GM18909 (cell line): ENCODE measurements around the gene UBLCP1.
"Not testable (repeated sequence)": the region's sequence is repeated elsewhere in the genome, so short reads cannot be mapped to it uniquely, and the experiment has no call there.

Source experiments
- ATAC-seq: cut with Tn5 transposase; IDR thresholded peaks from one replicate; pipeline ENCODE4 v1.9.1; 2021; ENCODE audit warnings: mild to moderate bottlenecking; ENCODE audit not compliant: unreplicated experiment, poor library complexity

UBLCP1 gene

DNA sequence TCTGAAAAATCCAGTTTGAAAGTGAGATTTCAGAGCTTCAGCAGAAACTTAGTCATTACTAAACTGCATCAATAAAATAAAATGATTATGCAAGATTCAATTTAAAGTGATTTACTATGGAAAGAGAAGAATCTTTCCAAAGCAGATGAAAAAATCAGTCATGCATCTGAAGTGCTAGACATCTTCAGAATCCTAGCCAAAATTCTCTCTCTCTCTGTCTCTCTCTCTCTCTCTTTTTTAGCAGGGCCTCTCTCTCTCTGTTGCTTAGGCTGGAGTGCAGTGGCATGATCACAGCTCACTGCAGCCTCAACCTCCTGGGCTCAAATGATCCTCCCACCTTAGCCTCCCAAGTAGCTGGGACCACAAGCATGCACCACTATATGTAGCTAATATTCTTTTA, 18.2 kb upstream of the UBLCP1 start:
- no peak for ATAC-seq

DNA sequence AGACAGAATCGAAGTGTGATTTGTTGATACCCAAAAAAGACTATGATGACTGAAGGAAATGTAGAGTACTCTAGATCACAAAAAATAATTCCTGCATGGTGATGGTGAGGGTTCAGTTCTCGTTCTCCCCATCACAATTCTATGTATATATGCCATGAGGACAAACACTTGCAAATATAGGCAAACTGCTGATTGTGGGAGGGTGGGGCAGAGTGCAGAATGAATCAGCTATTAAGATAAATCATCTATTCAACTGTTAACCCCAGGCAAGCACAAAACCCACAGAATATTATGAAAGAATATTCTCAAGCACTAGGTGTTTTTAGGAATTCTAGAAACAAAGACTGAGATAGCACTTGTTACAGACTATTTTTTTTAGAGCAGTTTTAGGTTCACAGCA, 13.9 kb upstream of the UBLCP1 start:
- ATAC-seq: no peak

DNA sequence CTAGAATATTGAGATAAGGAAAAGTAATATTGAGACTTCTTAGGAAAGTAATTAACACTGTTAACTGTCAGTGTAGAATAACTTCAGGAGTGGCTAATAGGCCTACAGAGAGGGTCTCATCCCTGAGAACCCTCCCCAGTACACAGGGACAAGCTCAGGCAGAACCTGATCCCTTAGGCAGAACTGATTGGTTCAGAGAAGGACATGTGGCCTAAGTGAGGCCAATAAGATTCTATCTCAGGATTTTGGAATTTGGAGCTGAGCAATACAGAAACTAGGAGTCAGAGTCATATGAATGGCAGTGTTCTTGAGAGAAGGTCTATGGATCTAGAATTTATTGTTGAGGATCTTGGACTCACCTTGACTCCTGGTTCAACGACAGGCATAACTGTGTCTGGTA, 10.9 kb upstream of the UBLCP1 start:
- no peak for ATAC-seq

DNA sequence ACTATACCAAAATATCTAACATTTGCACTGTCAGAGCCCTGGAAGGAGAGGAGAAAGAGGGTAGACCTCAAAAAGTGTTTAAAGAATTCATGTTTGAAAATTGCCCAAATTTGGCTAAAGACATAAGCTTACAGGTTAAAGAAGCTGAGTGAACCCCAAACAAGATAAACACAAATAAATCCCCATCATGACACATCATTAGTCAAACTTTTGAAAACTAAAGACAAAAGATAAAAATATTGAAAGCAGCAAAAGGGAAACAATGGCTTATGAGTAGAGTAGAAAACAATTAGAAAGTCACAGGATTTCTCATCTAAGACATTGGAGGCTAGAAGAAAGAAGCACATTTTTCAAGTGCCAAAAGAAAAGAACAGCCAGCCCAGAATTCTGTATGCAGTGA, 6.1 kb upstream of the UBLCP1 start:
- ATAC-seq: no peak

DNA sequence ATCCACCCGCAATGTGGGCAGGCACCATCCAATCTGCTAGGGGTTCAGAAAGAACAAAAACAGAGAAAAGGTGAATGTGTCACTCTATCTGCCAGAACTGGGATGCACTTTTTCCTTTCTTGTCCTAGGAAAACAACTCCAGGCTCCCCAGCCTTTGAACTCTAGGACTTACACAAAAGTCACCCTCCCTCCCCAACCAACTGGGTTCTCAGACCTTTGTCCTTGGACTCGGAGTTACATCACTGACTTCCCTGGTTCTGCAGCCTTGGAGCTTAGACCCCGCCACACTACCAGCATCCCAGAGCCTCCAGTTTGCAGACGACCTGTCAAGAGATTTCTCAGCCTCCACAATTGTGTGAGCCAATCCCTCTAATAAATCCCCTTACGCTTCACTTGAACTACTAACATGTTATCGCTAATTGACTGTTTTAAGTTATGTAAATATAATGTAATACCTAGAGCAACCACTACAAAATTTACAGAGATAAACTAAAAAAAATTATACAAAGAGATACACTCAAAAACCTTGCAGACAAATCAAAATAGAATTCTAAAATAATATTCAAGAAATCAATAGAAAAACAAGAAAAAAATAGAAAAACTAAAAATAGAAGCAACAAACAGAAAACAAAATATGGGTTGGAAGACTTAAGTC, 5.3 kb upstream of the UBLCP1 start:
- no peak for ATAC-seq

DNA sequence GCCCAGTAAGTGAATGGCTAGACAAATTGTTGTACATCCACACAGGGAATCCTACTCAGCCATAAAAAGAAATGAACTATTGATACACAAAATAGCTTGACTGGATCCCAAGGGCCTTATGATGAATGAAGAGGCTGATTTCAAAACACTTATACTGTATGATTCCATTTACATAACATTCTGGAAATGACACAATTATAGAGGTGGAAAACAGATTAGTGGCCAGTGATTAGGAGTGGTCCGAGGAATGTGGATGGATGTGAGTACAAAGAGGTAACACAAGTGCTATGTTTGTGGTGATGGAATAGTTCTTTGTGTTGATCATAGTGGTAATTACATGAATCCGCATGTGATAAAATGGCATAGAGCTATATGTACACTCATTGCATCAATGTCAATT, 4.7 kb upstream of the UBLCP1 start:
- no peak for ATAC-seq

DNA sequence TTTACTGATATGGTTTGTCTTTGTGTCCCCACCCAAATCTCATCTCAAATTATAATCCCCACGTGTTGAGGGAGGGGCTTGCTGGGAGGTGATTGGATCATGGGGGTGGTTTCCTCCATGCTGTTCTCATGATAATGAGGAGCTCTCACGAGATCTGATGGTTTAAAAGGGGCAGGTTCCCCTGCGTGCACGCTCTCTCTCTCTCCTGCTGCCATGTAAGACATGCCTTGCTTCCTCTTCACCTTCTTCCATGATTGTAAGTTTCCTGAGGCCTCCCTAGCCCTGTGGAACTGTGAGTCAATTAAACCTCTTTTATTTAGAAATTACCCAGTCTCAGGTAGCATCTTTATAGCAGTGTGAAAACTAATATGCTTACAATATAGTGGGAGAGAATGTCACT, 2.9 kb upstream of the UBLCP1 start:
- ATAC-seq: not testable (repeated sequence)

DNA sequence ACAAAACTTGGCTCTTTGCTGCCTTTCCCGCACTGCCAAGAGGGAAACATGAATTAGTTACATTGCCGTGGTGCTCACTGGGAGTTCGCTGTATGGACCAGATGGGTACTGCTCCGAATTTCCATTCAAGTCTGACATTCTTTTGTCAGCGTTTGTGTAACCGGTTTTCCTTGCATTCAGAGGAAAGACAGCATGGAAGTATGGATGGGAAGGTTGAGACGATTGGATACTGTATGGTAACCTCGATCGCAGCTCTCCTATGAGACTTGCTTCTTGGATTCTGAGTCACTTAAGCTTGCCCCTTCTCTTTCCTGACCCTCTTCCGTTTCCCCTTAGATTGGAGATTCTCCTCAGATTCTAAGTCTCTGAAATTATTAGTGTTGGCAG, 625 bp upstream of the UBLCP1 start:
- ATAC-seq: peak; percentile 8

DNA sequence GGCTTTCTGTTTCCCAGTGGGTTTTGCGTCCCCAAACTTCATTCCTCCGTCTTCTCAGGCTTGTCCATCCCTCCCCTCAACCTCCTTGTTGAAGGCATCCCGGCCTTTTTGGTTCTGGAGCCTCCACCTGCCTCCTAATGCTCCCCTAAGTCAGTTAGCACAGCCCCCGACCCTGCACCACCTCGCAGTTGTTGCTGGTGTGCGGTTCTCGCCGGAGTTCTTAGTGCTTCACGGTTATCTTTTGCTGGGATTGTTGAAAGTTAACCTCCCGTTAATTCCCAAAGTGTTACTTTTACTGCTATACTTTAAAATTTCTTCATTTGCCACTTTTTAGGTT, 447 bp downstream of the UBLCP1 start:
- peak; percentile 22 for ATAC-seq

DNA sequence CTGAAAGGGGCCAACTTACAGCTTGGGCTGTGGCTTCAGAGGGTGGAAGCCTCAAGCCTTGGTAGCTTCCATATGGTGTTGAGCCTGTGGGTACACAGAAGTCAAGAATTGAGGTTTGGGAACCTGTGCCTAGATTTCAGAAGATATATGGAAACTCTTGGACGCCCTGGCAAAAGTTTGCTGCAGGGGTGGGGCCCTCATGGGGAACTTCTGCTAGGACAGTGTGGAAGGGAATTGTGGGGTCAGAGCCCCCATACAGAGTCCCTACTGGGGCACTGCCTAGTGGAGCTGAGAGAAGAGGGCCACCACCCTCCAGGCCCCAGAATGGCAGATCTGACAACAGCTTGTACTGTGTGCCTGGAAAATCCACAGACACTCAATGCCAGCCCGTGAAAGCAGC, 3.7 kb downstream of the UBLCP1 start:
- not testable (repeated sequence) for ATAC-seq

DNA sequence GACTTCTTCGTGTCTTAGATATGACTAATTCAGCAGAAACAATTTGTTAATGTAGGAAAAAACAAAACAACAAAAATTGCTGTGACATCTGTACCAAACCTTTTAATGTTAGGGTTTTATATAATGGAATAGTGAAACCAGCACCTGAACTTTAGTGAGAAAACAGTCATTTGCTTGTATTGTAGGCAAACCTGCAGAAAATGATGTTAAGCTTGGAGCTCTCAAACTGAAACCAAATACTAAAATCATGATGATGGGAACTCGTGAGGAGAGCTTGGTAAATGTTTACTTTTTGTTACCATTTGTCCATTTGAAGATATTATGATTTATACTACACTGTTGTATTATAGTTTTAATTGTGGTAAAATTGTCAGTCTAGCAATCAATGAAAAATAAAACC, 6.6 kb downstream of the UBLCP1 start:
- ATAC-seq: no peak

DNA sequence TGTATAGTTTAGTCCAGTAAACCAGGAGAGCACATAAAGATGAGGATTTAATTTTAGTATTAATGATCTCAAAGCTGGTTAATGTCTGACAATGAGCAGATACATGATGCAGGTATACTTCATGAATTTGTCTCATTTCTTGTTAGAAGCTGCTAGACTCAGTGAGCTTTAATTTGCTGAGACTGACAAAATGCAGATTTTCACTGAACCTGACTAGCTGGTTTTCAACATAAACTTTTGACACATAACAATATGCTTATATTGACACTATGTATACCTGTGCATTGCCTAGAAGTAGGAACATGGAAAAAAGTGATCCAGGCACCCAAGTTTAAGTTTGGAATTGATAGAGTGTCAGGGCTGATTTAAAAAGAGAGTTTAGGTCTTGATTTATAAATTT, 10.8 kb downstream of the UBLCP1 start:
- ATAC-seq: no peak

DNA sequence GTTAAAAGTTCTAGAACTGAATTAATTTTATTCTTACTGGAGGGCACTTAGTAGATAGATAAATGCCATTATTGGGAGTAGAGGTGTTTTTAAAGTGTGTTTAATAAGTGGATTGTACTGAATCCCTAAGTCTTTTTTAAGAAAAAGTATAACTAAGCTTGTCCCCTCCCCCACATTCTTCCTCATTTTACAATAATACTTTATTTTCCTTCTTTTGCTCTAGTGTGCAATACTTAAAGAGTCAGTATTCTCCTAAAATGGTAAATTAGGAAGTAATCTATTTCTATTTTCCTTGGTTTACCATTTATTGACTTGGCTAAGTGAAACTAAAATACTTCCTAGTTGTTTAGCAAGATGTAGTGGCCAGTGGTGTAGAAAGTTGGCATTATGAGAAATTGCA, 11.6 kb downstream of the UBLCP1 start:
- no peak for ATAC-seq

DNA sequence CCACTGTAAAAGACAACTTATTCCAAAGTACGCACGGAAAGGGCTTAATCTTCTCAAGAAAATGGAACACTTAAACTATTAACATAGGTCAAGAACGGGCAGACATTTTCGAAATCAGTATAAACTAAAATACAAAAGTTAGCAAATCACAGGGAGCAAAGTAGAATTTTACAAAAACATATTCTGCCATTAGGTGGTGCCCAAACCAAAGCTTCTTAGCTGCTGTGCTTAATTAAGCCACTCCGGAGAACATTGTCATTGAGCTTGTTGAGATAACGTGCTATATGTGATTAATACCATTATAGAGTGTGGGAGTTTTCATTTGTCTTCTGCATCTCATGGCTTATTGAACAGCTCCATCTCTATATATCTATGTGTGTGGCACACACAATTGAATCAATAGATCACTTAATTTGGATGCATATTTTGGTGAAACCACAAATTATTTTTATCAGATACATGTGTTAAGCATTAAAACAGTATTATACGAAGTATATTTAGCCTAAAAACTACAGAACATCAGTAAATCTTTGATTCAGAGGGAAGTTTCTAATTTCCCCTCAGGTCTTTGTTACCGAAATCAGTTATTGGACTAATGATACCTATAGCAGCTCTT, 23.4 kb downstream of the UBLCP1 start:
- ATAC-seq: no peak

DNA sequence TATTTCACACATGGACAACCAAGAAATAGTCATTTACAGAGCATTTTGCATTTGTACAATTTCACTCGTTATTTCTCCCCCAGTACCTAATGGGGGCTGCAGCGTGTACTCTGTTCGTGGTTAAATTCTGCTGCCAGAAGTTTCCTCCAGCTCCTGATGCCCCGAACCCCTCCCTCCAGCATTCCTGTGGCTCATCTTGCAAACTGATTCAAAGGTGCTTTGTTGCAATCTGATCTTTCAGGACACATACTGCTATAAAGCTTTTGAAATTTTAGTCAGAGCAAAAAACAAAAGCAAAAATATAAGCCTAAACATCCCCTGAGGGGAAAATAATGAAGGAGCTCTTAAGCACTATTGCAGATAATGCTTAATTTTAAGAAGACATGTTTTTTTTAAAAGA, 27.7 kb downstream of the UBLCP1 start:
- no peak for ATAC-seq

DNA sequence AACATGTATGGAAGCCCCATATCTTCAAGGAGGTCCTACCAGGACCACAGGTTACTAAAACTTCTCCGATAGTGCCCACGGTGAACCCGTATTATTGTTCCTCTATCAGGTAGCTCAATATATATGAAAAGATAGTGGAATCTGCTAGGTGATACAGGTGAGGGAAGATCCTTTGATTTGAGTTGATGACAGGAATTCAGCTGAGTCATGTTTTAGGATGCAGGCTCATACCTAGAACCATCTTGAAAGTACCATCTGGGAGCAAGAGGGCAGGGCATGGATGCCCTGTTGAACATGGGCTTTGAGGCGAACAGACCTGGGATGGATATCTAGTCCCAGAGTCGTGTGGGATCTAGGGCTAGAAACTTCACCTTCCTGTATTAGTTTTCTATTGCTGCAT, 31.8 kb downstream of the UBLCP1 start:
- no peak for ATAC-seq

DNA sequence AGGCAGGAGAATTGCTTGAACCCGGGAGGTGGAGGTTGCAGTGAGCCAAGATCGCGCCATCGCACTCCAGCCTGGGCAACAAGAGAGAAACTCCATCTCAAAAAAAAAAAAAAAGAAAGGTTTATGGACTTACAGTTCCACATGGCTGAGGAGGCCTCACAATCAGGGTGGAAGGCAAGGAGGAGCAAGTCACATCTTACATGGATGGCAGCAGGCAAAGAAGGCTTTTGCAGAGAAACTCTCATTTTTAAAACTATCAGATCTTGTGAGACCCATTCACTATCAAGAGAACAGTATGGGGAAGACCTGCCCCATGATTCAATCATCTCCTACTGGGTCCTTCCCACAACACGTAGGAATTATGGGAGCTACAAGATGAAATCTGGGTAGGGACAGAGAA, 34.2 kb downstream of the UBLCP1 start:
- ATAC-seq: not testable (repeated sequence)

DNA sequence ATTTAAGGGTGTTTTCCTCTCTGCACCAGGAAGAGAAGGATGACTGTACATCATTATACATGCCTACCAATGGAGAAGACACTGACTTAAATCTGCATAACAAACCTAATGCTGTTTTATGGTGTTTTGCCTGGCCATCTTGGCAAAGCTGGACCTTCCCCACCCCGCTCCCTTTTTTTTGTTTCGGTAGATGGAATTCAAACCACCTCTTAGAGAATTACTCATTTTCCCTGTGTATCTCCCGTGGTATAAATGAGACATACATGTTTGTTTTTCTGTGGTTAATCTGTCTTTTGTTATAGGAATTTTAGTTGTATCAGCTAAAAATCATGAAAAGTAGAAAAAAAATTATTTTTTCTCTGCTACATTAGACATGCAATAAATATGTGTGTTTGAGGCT, 38.4 kb downstream of the UBLCP1 start:
- ATAC-seq: no peak

DNA sequence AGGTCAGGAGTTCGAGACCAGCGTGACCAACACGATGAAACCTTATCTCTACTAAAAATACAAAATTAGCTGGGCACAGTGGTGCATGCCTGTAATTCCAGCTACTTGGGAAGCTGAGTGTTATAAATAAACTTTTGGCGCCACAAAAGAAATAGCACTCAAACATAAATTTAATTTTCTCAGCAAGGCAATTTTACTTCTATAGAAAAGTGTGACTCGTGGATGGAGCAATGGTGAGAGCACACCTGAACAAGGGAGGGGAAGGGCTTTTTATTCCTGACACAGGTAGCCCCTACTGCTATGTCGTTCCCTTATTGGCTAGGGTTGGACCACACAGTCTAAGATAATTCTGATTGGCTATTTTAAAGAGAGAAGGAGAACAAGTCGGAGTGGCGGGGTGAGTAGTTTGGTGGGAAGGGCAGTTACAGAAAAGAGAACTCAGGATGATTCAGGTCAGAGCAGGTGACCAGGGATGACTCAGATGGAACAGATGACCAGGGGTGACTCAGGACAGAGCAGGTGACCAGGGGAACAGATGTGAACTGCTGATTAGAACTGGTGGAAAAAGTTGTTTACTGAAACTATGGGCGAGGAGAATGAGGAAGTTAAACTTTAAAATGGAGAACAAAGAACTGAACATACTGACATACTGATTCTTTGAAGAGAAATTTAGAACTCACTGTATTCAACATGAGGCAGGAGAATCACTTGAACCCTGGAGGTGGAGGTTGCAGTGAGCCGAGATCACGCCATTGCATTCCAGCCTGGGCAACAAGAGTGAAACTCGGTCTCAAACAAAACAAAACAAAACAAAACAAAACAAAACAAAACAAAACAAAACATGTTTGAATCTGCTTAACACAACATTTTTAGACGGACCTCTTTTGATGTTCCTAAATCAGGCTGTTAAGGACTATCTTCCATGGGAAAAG, 39.1 kb downstream of the UBLCP1 start:
- not testable (repeated sequence) for ATAC-seq

DNA sequence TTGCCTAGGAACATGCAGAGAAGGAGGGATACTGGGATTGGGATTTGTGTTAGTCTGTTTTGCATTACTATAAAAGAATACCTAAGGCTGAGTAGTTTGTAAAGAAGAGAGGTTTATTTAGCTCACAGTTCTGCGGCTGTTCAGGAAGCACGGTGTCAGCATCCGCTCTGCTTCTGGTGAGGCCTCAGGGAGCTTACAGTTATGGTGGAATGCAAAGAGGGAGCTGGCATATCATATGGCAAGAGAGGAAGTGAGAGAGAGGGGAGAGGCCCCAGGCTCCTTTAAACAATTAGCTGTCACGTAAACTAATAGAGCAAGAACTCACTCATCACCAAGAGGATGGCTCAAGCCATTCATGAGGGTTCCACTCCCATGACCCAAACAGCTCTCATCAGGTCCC, 40.2 kb downstream of the UBLCP1 start:
- ATAC-seq: no peak

DNA sequence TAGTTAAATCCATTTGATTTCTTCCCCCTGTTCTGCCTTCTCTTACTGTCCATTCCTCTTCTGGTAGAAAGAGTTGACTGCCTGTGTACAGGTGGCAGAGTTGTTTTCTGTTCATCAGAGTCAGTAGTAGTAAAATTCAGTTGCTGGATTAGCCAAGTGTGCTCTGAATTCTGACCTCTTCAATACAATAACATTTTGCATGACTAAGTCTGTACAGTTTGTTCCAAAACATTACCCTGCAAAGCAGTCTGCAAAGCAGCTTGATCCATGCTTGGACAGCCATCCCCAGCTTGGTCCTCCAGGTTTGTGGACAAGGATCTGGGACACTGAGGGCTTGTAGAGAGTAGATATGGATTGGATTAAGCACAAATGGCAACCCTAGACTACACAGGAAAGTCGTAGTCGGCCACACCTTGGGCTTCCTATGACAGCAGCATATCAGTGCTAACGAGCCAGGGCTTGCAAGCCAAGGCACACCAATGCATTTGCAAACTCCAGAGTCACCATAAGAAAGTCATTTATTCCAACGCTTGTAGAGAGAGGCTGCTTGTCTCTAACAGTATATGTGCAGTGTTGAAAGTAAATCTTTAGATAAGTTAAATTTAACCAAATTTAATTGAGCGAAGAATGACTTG, 42.0 kb downstream of the UBLCP1 start:
- ATAC-seq: no peak
